HTERT RPE-1 (cell line): Measurements from ENCODE around the gene SMYD4.
"Not testable (repeated sequence)": the region's sequence is repeated elsewhere in the genome, so short reads cannot be mapped to it uniquely, and the experiment has no call there.

Source experiments
- in situ Hi-C: fragments of 300-500 bp; cut with MboI; formaldehyde crosslinking; loops from 4 replicates; pipeline ENCODE4 v1.14.3; 2020; ENCODE audit warnings: low sequenced_read_pairs

The SMYD4 gene

GRCh38 chr17:1783834-1784611, 45.7 kb downstream of the SMYD4 start:
- in situ Hi-C loops: no loop called here

DNA sequence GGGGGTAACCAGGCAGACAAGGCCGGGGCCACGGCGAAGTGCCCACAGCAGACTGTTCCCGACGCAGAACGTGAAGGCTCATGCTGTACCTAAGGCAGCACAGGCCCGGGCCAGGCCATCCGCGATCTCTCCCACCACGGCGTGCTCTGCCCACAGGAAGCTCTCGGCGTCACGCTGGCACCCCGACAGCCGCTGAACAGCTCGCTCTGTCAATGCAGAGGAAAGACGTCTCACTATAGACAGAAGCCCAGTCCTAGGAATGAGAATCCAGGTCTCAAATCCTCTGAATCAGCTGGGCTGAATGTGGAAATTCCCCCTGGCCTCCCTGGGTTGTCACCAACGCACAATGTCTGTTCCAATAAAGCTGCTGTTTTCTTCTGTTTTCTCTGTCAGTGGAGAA, 46.4 kb downstream of the SMYD4 start:
- in situ Hi-C loops: no loop called here

DNA sequence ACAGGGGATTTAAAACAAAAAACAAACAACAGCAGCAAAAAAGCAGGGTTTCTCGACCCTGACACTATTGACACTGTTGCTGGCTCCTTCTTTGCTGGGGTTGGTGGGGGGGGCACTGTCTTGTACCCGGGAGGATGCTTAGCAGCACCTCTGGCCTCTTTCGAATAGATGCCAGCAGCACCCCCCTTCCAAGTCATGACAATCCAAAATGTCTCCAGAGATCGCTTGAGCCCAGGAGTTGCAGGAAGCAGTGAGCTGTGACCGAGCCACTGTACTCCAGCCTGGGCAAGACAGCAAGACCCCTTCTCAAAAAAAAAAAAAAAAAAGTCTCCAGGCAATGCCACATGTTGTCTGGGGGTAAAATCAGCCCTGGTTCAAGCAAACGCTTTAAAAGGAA, 47.5 kb downstream of the SMYD4 start:
- in situ Hi-C loops: no loop called here

- in situ Hi-C loops: no loop called here
Measured at GRCh38 chr17:1779571-1780131, 50.1 kb downstream of the SMYD4 start.

DNA sequence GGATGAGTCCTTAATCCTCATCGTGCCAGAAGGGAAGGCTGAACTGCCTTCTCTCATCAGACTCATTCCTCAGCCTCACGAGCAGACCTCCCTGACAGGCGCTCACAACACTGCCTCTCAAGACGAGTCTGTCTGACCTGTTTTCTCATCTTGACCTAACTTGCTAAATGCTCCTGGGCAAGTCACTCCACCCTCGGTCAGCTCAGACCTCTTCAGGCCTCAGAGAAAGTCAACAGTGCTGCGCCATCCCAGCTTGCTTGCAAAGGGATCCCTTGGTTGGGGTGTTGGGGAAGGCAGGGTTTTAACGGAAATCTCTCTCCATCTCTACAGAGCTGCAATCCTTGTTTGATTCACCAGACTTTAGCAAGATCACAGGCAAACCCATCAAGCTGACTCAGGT, 52.8 kb downstream of the SMYD4 start:
- in situ Hi-C loops: no loop called here

- in situ Hi-C loops: no loop called here
Measured at GRCh38 chr17:1776328-1776727, 53.4 kb downstream of the SMYD4 start.

GRCh38 chr17:1774390-1775176, 55.1 kb downstream of the SMYD4 start:
- in situ Hi-C loops: no loop called here

GRCh38 chr17:1773696-1774181, 56.0 kb downstream of the SMYD4 start:
- in situ Hi-C loops: no loop called here

DNA sequence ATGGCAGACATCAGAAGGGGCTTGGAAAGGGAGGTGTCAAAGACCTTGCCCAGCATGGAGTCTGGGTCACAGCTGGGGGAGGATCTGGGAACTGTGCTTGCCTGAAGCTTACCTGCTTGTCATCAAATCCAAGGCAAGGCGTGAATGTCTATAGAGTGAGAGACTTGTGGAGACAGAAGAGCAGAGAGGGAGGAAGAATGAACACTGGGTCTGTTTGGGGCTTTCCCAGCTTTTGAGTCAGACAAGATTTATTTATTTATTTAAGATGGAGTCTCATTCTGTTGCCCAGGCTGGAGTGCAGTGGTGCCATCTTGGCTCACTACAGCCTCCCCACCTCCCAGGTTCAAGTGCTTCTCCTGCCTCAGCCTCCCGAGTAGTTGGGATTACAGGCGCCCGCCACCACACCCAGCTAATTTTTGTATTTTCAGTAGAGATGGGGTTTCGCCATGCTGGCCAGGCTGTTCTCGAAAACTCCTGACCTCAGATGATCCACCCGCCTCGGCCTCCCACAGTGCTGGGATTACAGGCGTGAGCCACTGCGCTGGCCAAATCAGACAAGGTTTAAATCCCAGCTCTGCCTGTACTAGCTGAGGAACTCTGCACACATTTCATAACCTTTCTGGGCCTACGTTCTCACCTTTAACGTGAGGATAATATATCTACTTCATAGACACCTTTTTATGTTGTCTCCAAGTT, 56.6 kb downstream of the SMYD4 start:
- in situ Hi-C loops: not testable (repeated sequence)

DNA sequence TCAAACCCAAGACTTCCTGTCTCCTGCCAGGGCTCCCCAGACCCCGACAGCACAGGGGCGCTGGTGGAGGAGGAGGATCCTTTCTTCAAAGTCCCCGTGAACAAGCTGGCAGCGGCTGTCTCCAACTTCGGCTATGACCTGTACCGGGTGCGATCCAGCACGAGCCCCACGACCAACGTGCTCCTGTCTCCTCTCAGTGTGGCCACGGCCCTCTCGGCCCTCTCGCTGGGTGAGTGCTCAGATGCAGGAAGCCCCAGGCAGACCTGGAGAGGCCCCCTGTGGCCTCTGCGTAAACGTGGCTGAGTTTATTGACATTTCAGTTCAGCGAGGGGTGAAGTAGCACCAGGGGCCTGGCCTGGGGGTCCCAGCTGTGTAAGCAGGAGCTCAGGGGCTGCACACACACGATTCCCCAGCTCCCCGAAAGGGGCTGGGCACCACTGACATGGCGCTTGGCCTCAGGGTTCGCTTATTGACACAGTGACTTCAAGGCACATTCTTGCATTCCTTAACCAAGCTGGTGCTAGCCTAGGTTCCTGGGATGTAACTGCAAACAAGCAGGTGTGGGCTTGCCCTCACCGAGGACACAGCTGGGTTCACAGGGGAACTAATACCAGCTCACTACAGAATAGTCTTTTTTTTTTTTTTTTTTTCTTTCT, 59.8 kb downstream of the SMYD4 start:
- in situ Hi-C loops: no loop called here

- in situ Hi-C loops: no loop called here
Measured at GRCh38 chr17:1767358-1767757, 62.3 kb downstream of the SMYD4 start.

DNA sequence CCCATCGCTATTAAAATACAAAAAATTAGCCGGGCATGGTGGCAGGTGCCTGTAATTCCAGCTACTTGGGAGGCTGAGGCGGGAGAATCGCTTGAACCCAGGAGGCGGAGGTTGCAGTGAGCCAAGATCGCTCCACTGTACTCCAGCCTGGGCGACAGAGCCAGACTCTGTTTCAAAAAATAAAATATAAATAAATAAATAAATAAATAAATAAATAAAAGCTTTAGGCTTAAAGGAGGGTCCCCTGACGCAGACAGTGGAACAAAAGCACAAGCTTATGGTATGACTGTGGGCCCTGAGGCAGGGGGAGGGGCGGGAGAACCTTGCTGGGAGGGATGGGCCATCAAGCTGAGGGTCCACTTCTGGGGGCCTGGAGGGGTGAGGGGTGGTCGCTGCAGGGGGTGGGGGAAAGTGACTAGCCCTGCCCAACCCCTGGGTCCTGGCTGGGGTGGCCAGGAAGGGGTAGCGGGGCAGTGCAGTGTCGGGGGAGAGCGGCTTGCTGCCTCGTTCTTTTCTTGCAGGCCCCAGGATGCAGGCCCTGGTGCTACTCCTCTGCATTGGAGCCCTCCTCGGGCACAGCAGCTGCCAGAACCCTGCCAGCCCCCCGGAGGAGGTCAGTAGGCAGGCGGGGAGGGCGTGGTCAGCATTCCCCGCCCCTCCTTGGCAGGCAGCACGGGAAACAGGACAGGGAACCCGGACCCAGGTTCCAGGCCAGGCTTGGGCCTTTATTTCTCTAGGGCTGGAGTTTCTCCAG, 63.1 kb downstream of the SMYD4 start:
- in situ Hi-C loops: no loop called here

DNA sequence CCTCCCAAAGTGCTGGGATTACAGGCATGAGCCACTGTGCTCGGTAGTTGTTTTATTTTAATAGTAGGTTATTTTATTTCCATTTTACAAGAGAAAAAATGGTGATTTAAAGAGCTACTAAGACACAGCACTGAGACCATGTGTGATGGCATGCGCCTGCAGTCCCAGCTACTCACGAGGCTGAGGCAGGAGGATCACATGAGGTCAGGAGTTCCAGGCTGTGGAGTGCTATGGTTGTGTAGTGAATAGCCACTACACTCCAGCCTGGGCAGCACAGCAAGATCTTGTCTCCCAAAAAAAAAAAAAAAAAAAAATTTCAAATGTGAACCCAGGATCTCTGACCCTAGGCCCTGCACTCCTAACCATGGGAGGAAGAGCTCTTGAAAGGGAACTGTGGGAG, 64.1 kb downstream of the SMYD4 start:
- in situ Hi-C loops: no loop called here

GRCh38 chr17:1764705-1765104, 65.0 kb downstream of the SMYD4 start:
- in situ Hi-C loops: not testable (repeated sequence)

DNA sequence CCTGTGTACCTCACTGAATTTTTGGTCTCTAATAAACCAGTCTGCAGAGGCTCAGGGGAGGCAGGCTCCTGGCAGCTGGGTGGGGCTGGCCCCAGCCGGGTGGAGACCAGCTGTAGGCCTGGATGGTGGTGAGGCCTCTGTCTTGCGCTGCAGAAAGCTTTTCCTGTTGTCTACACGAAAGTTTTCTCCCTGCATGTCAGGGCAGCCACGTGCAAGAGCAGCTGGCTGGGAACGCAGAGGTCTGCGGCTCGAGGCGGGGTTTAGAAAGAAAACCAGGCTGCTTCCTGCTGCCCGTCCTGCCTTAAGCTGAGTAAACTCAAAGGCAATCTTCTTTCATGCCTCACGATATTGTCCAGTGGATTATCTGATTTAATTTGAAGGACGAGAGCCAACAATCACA, 65.4 kb downstream of the SMYD4 start:
- in situ Hi-C loops: no loop called here

DNA sequence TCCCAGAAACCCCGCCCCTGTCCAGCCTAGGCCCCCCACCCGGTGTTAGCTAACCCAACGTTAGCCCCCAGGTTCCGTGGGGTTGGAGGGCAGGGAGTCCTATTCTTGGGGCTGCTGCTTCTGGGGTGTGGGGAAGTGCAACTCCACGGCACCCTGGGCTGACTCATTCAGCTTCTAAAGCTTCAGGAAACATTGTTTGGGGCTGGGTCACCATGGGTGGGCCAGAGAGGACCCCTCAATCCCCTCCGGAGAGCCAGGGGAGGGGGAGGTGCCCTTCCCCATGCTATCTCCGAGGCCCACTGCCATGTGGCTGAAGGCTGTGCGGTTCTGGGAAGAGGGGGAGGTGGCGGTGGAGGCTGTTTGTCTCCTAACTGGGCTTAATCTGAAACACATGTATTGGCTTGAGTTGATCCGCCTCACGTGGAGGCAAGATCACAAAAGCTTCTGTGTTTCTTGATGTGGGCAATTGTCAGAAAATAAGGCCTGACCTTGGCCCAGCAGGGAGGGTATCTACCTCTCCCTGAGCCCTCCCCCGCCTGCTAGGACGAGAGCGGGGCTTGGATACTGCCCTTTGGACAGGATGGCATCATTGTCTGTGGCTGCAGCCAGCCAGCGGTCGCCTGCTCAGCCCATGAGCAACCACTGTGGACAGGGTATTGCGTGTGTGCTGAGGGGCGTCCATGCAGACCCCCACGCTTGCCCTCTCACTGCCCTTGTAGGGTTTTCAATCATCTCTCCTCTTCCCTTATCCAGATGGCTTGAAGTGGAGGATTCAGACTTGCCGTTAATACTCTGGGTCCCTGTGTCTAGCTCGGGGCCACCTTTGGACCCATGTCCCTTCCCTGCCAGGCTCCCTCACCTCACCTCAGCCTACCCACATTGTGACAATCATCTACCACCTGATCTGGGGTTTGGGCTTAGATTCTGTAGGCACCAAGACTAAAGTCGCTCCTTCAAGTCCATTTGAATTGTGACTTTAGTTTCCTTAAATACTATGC, 66.5 kb downstream of the SMYD4 start:
- in situ Hi-C loops: no loop called here

DNA sequence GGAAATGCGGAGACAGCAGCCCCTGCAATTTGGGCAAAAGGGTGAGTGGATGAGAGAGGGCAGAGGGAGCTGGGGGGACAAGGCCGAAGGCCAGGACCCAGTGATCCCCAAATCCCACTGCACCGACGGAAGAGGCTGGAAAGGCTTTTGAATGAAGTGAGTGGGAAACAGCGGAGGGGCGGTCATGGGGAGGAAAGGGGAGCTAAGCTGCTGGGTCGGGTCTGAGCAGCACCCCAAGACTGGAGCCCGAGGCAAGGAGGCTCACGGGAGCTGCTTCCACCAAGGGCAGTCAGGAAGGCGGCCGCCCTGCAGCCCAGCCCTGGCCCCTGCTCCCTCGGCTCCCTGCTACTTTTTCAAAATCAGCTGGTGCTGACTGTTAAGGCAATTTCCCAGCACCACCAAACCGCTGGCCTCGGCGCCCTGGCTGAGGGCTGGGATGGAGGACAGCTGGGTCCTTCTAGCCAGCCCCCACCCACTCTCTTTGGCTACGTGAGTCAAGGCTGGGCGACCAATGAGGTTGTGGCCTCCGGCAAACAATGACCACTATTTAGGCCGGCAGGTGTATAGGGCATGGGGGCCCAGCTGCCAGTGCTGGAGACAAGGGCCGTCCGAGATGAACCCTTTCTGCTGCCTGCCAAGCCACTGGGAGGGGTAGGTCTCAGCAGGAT, 67.3 kb downstream of the SMYD4 start:
- in situ Hi-C loops: no loop called here

GRCh38 chr17:1759529-1759928, 70.2 kb downstream of the SMYD4 start:
- in situ Hi-C loops: no loop called here
